HEK293 (cell line): ENCODE measurements around the gene SCN3A.

Source experiments
- CTCF ChIA-PET: fragments of 350-600 bp; formaldehyde crosslinking; extraction: SDS; loops from one replicate; lab custom pipeline; 2021; ENCODE audit warnings: antibody characterized with exemption; lab: Yijun Ruan, JAX
- POLR2A ChIA-PET: fragments of 300-600 bp; formaldehyde crosslinking; extraction: SDS; loops from one replicate; lab custom pipeline; 2020; ENCODE audit warnings: antibody characterized with exemption, inconsistent platforms; lab: Yijun Ruan, JAX
- H3K27ac ChIP-seq: fragments of 200-500 bp; sonication (Bioruptor generic); 2 replicates; pipeline ENCODE4 v1.5.1; 2014; ENCODE audit warnings: low read depth, low read length, control low read depth, inconsistent platforms; ENCODE audit errors: extremely low read depth
- H3K36me3 ChIP-seq, 2 experiments: fragments of 200-500 bp in 1 of 2; sonication (Bioruptor generic) in 1 of 2; 1 replicate in 1 of 2; 2 replicates in 1 of 2; pipeline ENCODE4 v1.5.1; 2014 to 2017; ENCODE audit warnings: inconsistent platforms in 2 of 2, low read length in 2 of 2; ENCODE audit not compliant: control insufficient read depth in 2 of 2, insufficient read depth in 1 of 2
- H3K4me1 ChIP-seq: fragments of 200-500 bp; sonication (Bioruptor generic); 2 replicates; pipeline ENCODE4 v1.5.1; 2014; ENCODE audit warnings: mild to moderate bottlenecking, low read length, inconsistent platforms; ENCODE audit not compliant: control insufficient read depth, insufficient read depth
- H3K4me3 ChIP-seq: 2 replicates; pipeline ENCODE4 v1.5.1; 2011; ENCODE audit warnings: low read depth, mild to moderate bottlenecking, control low read depth, low read length, moderate library complexity
- H3K9me3 ChIP-seq: fragments of 200-500 bp; sonication (Bioruptor generic); 2 replicates; pipeline ENCODE4 v1.5.1; 2014; ENCODE audit warnings: low read depth, low read length, inconsistent platforms; ENCODE audit not compliant: control insufficient read depth, insufficient read depth
- GLIS1 ChIP-seq: fragments of 450-650 bp; formaldehyde crosslinking; IDR thresholded peaks from 2 replicates; pipeline ENCODE4 v1.5.1; 2016; ENCODE audit warnings: missing biosample characterization, missing genetic modification characterization
- SETDB1 ChIP-seq: IDR thresholded peaks from one replicate; pipeline ENCODE4 v1.6.1; 2017; ENCODE audit warnings: mild to moderate bottlenecking, low read length, moderate library complexity, mixed read lengths; ENCODE audit not compliant: insufficient read length
- TRIM28 ChIP-seq: IDR thresholded peaks from 2 replicates; pipeline ENCODE4 v1.6.1; 2011; ENCODE audit warnings: low read length, control low read depth, borderline replicate concordance
- YY2 ChIP-seq: fragments of 450-650 bp; formaldehyde crosslinking; IDR thresholded peaks from 2 replicates; pipeline ENCODE4 v1.5.1; 2016; ENCODE audit warnings: missing biosample characterization, missing genetic modification characterization
- ZBTB8A ChIP-seq: fragments of 450-650 bp; formaldehyde crosslinking; IDR thresholded peaks from 2 replicates; pipeline ENCODE4 v1.5.1; 2016; ENCODE audit warnings: missing biosample characterization, missing genetic modification characterization
- ZFP3 ChIP-seq: fragments of 450-650 bp; formaldehyde crosslinking; IDR thresholded peaks from 2 replicates; pipeline ENCODE4 v1.5.1; 2016; ENCODE audit warnings: low read depth, missing biosample characterization, missing genetic modification characterization
- ZNF211 ChIP-seq: fragments of 450-650 bp; formaldehyde crosslinking; IDR thresholded peaks from 2 replicates; pipeline ENCODE4 v1.5.1; 2016; ENCODE audit warnings: low read depth, missing biosample characterization, missing genetic modification characterization
- ZNF223 ChIP-seq: fragments of 450-650 bp; formaldehyde crosslinking; IDR thresholded peaks from 2 replicates; pipeline ENCODE4 v1.5.1; 2016; ENCODE audit warnings: missing biosample characterization, missing genetic modification characterization
- ZNF239 ChIP-seq: fragments of 450-650 bp; formaldehyde crosslinking; IDR thresholded peaks from 2 replicates; pipeline ENCODE4 v1.5.1; 2016; ENCODE audit warnings: missing biosample characterization, missing genetic modification characterization
- ZNF24 ChIP-seq: fragments of 450-650 bp; formaldehyde crosslinking; IDR thresholded peaks from 2 replicates; pipeline ENCODE4 v1.5.1; 2016; ENCODE audit warnings: missing biosample characterization, missing genetic modification characterization
- ZNF391 ChIP-seq: fragments of 450-650 bp; formaldehyde crosslinking; IDR thresholded peaks from 2 replicates; pipeline ENCODE4 v1.5.1; 2016; ENCODE audit warnings: low read depth, missing biosample characterization, missing genetic modification characterization, borderline replicate concordance
- ZNF529 ChIP-seq: fragments of 450-650 bp; formaldehyde crosslinking; IDR thresholded peaks from 2 replicates; pipeline ENCODE4 v1.5.1; 2017; ENCODE audit warnings: missing genetic modification characterization, missing biosample characterization; ENCODE audit not compliant: insufficient replicate concordance
- TF ChIP-seq, protein P1 (sequence below): fragments of 450-650 bp; formaldehyde crosslinking; IDR thresholded peaks from 2 replicates; pipeline ENCODE4 v1.5.1; 2016; ENCODE audit warnings: missing biosample characterization, missing genetic modification characterization
- TF ChIP-seq, protein P2 (sequence below): fragments of 450-650 bp; formaldehyde crosslinking; IDR thresholded peaks from 2 replicates; pipeline ENCODE4 v1.5.1; 2016; ENCODE audit warnings: missing biosample characterization, missing genetic modification characterization
- TF ChIP-seq, protein P3 (sequence below): IDR thresholded peaks from 2 replicates; pipeline ENCODE4 v1.6.1; 2011; ENCODE audit warnings: mild to moderate bottlenecking, low read depth, low read length, borderline replicate concordance
- TF ChIP-seq, protein P4 (sequence below): fragments of 450-650 bp; IDR thresholded peaks from 2 replicates; pipeline ENCODE4 v1.5.1; 2018; ENCODE audit warnings: missing biosample characterization, missing genetic modification characterization
- TF ChIP-seq, protein P5 (sequence below): fragments of 450-650 bp; formaldehyde crosslinking; IDR thresholded peaks from 2 replicates; pipeline ENCODE4 v1.5.1; 2017; ENCODE audit warnings: missing biosample characterization, missing genetic modification characterization

Gene SCN3A

DNA sequence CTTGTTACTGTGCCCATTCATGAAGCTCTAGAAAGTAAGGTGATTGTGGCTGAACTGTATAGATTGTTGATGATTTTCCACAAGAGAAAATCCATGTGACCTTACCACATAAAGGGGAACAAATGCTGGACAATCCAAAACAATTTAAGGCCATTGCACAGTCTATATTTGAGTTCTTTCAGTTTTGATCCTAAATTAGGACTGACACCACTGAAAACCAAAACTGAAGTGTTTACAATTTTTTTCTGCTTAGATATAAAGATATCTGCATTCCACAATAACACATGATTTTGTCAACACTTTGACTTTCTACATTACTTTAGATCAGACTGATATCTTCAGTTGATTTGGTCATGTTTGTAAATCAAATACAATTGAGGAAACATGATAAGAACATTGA is 124.9 kb downstream of the SCN3A start:
- H3K36me3 ChIP-seq, result no peaks in the 10 kb centered on the region
- H3K4me3 ChIP-seq, result no peak overlapping the region
- no peaks in the 10 kb centered on the region for H3K9me3 ChIP-seq
- no peak overlapping the region for H3K27ac ChIP-seq
- POLR2A ChIA-PET, result no interaction called here
- no peak for TF ChIP-seq ZNF223 (tag by site-specific recombination)
- TF ChIP-seq, protein P1, sequence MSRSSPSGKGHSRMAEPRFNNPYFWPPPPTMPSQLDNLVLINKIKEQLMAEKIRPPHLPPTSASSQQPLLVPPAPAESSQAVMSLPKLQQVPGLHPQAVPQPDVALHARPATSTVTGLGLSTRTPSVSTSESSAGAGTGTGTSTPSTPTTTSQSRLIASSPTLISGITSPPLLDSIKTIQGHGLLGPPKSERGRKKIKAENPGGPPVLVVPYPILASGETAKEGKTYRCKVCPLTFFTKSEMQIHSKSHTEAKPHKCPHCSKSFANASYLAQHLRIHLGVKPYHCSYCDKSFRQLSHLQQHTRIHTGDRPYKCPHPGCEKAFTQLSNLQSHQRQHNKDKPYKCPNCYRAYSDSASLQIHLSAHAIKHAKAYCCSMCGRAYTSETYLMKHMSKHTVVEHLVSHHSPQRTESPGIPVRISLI (tag by site-specific recombination), result no peak
- no peak for TF ChIP-seq ZNF391 (tag by site-specific recombination)
- TF ChIP-seq ZBTB8A (tag by site-specific recombination), result no peak
- CTCF ChIA-PET, result interaction anchor here (0.5 to 0.6 kb wide), 2 partner anchors 215 to 363 kb away, joined by 3 to 6 read pairs; no protein-coding TSS in a partner anchor
- H3K4me1 ChIP-seq, result no peaks in the 10 kb centered on the region

DNA sequence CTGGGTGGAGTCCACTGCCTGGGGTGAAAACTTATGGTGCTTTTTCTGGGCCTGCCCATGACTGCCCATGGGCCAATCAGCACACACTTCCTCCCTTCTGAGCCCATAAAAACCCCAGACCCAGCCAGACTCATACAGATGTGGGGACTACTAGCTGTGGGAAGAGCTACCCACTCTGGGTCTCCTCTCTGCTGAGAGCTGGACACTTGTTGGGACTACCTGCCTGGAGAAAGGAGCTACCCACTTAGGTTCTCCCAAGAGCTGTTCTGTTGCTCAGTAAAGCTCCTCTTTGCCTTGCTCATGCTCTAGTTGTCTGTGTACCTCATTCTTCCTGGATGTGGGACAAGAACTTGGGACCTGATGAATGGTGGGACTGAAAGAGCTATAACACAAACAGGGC is 129.0 kb downstream of the SCN3A start:
- Histone ChIP-seq H3K9me3 (no peaks in the 10 kb centered on the region), H3K27ac (no peak overlapping the region), H3K4me3 (no peak overlapping the region), H3K4me1 (no peaks in the 10 kb centered on the region), H3K36me3 (no peaks in the 10 kb centered on the region)
- TF ChIP-seq TRIM28 (peak; percentile 96; the same call in 1 of the 2 replicates), ZNF529 (tag by site-specific recombination) (no peak), SETDB1 (peak; percentile 85)
- TF ChIP-seq, protein P2, sequence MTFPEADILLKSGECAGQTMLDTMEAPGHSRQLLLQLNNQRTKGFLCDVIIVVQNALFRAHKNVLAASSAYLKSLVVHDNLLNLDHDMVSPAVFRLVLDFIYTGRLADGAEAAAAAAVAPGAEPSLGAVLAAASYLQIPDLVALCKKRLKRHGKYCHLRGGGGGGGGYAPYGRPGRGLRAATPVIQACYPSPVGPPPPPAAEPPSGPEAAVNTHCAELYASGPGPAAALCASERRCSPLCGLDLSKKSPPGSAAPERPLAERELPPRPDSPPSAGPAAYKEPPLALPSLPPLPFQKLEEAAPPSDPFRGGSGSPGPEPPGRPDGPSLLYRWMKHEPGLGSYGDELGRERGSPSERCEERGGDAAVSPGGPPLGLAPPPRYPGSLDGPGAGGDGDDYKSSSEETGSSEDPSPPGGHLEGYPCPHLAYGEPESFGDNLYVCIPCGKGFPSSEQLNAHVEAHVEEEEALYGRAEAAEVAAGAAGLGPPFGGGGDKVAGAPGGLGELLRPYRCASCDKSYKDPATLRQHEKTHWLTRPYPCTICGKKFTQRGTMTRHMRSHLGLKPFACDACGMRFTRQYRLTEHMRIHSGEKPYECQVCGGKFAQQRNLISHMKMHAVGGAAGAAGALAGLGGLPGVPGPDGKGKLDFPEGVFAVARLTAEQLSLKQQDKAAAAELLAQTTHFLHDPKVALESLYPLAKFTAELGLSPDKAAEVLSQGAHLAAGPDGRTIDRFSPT (tag by site-specific recombination), result no peak
- TF ChIP-seq, protein P3, sequence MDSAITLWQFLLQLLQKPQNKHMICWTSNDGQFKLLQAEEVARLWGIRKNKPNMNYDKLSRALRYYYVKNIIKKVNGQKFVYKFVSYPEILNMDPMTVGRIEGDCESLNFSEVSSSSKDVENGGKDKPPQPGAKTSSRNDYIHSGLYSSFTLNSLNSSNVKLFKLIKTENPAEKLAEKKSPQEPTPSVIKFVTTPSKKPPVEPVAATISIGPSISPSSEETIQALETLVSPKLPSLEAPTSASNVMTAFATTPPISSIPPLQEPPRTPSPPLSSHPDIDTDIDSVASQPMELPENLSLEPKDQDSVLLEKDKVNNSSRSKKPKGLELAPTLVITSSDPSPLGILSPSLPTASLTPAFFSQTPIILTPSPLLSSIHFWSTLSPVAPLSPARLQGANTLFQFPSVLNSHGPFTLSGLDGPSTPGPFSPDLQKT, result no peak
- CTCF ChIA-PET, result interaction anchor here (0.6 to 0.9 kb wide), 2 partner anchors 130 to 164 kb away, joined by 3 to 4 read pairs; no protein-coding TSS in a partner anchor
- POLR2A ChIA-PET, result no interaction called here

DNA sequence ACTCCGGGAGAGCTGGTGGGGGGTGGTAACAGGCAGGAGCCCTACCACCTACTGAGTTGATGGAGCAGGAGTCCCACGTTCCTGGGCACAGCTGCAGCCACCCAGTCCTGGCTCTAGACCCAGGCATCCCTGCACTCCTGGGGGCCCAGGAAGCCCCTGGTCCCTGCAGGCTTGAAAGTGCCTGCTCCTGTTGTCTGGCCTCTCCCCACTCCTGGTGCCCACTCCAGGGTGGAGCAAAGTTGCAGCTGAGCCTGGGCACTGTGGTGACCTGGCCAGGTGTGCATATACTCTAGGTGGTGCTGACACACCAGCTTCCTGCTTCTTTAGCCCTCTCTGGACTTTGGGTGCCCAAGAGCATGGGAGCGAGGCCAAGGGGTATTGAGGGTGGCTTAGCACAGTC is 129.5 kb downstream of the SCN3A start:
- Histone ChIP-seq H3K27ac (no peak overlapping the region), H3K9me3 (no peaks in the 10 kb centered on the region), H3K4me3 (no peak overlapping the region), H3K36me3 (no peaks in the 10 kb centered on the region), H3K4me1 (no peaks in the 10 kb centered on the region)
- ChIA-PET CTCF (interaction anchor here (0.6 kb wide), 1 partner anchor 165 kb away, joined by 3 read pairs; no protein-coding TSS in a partner anchor), POLR2A (interaction anchor here (0.5 kb wide), 1 partner anchor 129 kb away, joined by 5 read pairs; no protein-coding TSS in a partner anchor)
- peak; percentile 29; the same call in 1 of the 2 replicates for TF ChIP-seq GLIS1 (tag by site-specific recombination)
- TF ChIP-seq, protein P4, sequence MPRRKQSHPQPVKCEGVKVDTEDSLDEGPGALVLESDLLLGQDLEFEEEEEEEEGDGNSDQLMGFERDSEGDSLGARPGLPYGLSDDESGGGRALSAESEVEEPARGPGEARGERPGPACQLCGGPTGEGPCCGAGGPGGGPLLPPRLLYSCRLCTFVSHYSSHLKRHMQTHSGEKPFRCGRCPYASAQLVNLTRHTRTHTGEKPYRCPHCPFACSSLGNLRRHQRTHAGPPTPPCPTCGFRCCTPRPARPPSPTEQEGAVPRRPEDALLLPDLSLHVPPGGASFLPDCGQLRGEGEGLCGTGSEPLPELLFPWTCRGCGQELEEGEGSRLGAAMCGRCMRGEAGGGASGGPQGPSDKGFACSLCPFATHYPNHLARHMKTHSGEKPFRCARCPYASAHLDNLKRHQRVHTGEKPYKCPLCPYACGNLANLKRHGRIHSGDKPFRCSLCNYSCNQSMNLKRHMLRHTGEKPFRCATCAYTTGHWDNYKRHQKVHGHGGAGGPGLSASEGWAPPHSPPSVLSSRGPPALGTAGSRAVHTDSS (tag by site-specific recombination), result no peak

DNA sequence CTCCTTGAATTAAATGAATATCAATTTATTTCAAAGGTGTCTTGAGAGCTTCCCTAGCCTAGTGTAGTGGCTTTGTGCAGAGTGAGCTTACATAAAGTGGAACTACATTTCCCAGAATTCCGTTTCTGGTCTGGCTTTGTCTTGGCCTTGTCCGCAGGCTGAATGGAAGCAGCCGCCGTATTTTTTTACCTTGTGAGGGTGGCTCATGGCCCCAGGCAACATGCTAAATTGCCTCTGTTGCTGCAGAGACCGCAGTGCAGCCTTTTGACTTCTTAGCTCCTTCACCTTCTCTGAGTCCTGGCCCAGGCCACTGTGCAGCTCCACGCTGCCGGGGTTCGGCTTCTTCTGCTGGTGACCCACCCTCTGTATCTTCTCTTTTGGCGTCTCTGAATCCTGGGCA is 133.8 kb downstream of the SCN3A start:
- no peak overlapping the region for H3K4me3 ChIP-seq
- H3K27ac ChIP-seq, result no peak overlapping the region
- TF ChIP-seq YY2 (tag by site-specific recombination) (no peak), ZNF24 (no peak), ZFP3 (tag by site-specific recombination) (no peak), ZNF239 (no peak), ZNF211 (tag by site-specific recombination) (no peak)
- TF ChIP-seq, protein P5, sequence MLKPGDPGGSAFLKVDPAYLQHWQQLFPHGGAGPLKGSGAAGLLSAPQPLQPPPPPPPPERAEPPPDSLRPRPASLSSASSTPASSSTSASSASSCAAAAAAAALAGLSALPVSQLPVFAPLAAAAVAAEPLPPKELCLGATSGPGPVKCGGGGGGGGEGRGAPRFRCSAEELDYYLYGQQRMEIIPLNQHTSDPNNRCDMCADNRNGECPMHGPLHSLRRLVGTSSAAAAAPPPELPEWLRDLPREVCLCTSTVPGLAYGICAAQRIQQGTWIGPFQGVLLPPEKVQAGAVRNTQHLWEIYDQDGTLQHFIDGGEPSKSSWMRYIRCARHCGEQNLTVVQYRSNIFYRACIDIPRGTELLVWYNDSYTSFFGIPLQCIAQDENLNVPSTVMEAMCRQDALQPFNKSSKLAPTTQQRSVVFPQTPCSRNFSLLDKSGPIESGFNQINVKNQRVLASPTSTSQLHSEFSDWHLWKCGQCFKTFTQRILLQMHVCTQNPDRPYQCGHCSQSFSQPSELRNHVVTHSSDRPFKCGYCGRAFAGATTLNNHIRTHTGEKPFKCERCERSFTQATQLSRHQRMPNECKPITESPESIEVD (tag by site-specific recombination), result no peak
- TF ChIP-seq, all 188 proteins: peak for 0
- ChIA-PET POLR2A (no interaction called here), CTCF (no interaction called here)
- Histone ChIP-seq H3K36me3 (no peaks in the 10 kb centered on the region), H3K9me3 (no peaks in the 10 kb centered on the region), H3K4me1 (no peaks in the 10 kb centered on the region; the same call in 1 of the 2 replicates)
